Inferior parietal cortex (tissue), 1 donor: Measurements from ENCODE around the gene MMD2.

ENCODE experiments used
- DNase-seq: peaks from one replicate; pipeline ENCODE4 v3.0.0-alpha.2; 2016; ENCODE audit errors: extremely low spot score

Gene MMD2

GRCh38 chr7:4959306-4959705 is 319 bp upstream of the MMD2 start:
- no peak for DNase-seq

DNA sequence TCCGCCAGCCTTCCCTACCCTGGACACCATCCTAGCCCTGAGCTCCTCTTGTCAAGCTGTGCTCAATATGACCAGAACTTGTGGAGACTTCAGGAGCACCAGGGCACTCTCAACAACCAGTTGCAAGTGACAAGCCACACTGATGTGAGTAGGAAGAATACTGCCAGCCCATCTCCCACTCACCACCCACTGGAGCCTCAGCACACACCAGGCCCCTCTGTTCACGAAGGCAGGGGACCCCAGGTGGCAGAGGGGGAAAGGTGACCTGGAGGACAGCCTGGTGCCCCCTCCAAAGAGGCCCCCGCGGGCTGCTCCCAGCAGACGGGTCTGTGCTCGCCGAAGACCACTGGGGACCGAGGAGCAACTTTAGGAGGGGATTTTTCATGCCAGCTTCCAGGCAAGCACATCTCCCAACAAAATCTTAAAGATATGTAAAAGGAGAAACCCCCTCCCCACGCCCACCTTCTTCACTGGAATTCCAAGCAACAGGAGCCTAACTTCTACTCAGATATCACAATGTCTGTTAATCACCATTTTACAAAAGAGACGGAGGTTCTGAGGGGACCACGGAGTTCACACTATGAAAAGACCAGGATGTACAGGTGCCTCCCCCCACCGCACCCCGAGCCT is 1.0 kb downstream of the MMD2 start:
- no peak for DNase-seq

DNA sequence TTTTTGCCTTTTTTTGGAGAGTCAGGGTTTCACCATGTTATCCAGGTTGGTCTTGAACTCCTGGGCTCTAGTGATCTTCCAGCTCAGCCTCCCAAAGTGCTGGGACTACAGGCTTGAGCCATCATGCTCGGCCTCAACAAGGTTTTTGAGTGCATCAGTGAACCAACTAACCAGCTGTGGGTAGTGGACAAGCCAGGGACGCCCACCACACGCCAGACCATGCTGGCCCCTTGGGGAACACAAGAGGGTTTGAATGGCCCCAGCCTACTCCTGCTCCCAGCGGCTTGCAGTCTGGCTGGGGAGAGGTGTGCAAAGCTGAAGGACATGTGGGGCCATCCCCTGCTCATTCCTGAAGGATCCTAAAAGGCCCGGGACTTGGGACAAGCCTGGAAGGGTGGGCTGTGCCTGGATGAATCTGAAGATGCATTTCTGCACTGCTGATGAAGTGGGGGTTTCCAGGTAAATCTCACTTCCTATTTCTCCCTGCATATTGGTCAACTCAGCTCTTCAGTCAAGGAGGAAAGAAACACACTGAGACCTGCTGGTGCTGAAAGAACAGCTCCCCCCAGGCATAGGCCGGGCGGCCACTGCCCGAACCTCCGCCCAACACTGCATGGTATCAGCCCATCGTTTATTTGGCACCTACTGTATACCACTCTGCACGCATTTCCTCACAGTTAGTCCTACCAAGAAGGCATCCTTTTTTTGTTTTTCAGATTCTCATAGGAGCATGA is 6.9 kb downstream of the MMD2 start:
- DNase-seq: no peak

DNA sequence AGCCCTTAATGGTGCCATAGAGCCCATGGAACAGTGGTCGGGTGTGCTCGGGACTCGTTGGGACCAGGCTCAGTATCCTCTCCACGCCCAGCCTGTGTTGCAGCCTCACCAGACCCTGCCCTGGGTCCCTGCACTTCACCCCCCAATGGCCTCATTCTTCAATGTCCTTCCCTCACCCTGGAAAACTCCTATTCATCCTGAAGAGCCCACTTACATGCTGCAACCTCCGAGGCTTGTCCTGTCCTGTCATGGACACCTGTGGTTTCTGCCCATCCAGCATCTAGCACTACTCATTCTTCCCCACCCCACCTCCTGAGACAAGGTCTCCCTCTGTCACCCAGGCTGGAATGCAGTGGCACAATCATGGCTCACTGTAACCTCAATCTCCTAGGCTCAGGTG is 7.7 kb downstream of the MMD2 start:
- no peak for DNase-seq

DNA sequence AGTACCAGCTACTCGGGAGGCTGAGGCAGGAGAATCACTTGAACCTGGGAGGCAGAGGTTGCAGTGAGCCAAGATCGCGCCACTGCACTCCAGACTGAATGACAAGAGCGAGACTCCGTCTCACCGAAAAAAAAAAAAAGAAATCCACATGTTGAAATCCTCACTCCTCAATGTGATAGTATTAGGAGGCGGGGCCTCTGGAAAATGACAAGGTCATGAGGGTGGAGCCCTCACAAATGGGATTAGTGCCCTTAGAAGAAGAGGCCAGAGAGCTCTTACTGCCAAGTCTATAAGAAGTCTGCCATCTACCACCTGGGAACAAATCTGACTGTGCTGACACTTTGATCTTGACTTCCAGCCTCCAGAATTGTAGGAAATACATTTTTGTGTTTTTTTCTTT is 10.6 kb downstream of the MMD2 start:
- no peak for DNase-seq

DNA sequence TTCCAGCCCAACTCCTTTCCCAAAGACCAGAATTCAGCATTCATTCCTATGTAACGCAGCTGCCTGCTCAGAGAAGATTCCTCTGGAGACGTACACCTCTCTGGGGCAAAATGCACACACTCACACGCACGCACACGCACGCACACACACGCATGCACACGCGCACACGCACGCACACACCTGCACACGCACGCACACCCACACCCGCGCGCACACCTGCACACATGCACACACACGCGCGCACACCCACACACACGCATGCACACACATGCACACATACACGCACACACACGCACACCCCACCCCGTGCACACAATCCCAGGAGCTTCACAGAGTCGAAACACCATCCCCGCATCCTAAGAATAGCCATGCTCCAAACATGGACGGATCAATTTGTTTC is 13.0 kb downstream of the MMD2 start:
- no peak for DNase-seq

DNA sequence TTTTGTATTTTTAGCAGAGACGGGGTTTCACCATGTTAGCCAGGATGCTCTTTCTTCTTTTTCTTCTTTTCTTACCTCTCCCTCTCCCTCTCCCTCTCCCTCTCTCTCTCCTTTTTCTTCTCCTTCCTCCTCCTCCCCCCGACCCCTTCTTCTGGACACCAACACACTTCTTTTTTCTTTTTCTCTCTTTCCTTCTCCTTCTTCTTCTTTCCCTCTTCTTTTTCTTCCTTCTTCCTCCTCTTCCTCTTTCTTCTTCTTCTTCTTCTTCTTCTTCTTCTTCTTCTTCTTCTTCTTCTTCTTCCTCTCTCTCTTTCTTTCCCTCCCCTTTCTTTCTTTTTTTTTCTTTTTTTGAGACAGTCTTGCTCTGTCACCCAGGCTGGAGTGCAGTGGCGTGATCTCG is 14.0 kb downstream of the MMD2 start:
- DNase-seq: no peak

GRCh38 chr7:4943297-4943696 is 15.7 kb downstream of the MMD2 start:
- no peak for DNase-seq

GRCh38 chr7:4939971-4940728 is 18.8 kb downstream of the MMD2 start:
- peak; percentile 47 for DNase-seq

DNA sequence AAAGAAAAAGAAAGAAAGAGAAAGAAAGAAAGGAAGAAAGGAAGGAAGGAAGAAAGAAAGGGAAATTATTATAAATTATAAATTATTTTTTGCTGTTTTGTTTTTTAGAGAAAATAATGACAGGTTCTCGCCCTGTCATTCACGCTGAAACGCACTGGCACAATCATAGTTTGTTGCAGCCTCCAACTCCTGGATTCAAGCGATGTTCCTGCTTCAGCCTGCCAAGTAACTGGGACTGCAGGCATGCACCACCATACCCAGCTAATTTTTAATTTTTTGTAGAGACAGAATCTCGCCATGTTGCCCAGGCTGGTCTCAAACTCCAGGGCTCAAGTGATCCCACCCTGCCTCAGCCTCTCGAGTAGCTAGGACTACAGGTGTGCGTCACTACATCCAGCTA is 21.6 kb downstream of the MMD2 start:
- DNase-seq: no peak

GRCh38 chr7:4934419-4935025 is 24.5 kb downstream of the MMD2 start:
- no peak for DNase-seq

DNA sequence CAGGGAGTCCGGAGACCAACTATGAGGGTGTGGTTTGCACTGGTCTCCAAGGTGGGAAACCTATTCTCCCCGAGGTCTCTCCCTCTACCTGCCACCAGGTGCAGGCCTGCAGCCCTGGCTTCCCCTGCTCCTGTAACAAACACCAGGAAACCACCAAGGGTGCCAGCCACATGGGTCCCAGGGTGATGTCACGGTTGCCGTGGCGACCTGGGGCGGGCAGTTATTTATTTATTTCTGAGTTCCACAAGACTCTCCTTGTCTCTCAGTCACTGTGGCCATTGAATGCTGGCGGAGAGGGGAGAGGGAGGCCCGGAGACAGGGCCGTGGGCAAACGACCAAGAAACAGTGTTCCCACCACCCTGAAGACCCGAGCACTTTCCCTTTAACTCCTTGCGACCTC is 27.0 kb downstream of the MMD2 start:
- peak; percentile 84 for DNase-seq

DNA sequence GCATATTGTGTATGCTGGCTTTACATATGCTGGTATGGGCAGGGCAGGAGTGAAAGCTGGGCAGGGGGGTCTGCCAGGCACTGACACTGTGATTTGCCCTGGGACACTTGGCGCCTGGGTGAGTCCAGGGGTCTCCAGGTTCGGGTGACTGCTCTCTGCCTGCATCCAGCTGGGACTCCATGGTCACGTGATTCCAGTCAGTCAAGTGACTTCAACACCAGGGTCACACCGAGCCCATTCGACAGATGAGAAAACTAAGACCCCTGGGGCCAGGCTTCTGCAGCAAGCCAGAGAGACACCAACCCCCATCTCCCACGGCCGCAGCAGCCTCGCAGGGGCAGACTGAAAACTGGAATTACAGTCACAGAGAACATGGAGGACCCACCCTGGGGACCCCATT is 30.0 kb downstream of the MMD2 start:
- no peak for DNase-seq

DNA sequence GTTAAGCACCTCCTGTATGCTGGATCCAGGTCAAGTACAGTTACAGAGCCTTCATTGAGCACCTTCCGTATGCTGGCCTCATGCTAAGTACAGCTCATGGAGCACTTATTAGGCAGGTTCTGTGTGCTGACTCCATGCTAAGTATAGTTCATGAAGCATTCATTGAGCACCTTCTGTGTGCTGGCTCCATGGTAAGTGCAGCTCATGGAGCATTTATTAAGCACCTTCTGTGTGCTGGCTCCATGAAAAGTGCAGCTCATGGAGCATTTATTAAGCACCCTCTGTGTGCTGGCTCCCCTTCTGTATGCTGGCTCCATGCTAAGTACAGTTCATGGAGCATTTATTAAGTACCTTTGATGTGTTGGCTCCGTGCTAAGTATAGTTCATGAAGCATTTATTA is 30.5 kb downstream of the MMD2 start:
- no peak for DNase-seq

DNA sequence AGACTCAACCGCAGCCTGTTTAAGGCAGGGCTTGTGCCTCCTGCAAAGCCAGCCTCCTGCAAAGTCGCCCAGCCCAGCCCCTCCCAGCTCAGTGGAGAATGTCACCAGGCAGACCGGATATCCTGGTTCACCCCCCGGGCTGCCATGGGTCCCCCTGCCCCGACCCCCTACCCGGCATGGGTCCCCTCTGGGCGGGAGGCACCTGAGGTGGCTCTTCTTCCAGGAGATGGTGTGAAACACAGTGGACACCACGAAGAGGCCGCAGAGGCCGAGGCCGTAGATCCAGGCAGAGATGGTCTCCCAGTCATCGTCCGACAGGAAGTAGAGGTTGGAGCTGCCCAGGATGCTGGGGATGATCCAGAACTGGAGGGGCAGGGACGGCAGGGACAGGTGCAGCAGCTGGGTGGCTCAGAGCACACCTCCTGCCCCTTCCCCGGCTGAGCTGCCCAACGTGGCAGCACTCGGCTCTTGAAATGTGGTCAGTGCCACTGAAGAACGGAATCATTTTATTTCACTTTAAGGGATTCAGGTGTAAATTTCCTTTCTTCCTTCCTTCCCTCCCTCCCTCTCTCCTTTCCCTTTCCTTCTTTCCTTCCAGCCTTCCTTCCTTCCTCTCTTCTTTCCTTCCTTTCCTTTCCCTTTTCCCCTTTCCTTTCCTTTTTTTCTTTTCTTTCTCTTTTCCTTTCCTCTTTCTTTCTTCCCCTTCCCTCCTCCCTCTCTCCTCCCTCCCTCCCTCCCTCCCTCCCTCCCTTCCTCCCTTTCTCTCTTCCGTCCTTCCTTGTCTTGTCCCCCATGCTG is 38.8 kb downstream of the MMD2 start:
- DNase-seq: no peak

DNA sequence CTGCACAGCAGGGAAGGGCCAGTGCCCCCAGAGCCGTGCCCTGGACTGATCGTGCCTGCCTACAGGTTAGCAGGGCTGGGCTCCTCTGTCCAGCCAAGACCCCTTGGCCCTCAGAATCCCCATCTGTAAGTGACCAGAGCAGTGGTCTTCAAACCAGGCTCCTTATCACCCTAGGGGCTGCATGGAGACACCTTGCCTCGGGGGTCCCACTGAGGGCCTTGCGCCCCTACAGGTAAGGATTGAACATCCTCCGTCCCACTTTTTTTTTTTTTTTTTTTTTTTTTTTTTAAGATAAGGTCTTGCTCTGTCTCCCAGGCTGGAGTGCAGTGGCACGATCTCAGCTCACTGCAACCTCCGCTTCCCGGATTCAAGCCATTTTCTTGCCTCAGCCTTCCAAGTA is 42.9 kb downstream of the MMD2 start:
- DNase-seq: no peak

- no peak for DNase-seq
Measured at GRCh38 chr7:4911111-4911828, 47.7 kb downstream of the MMD2 start.

- no peak for DNase-seq
Measured at GRCh38 chr7:4906682-4907081, 52.3 kb downstream of the MMD2 start.

- DNase-seq: no peak
Measured at GRCh38 chr7:4905171-4905570, 53.8 kb downstream of the MMD2 start.

DNA sequence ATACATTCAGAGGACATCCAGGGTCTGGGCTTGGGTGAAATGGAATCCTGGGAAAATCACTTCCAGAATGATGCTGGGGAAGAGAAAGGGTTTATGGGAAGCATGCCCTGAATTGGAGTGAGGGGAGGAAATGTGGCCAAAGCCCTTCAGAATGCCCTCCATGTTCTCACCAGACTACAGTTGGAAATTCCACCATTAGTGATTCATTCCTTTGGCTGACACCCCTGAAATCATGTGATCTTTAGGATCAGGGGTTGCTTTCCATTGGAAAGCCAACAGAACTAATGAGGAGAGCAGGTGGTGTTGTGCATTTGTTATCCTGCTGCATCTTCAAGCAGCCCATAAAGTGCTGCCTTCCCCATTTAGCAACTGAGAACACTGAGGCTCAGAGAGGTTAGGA is 54.6 kb downstream of the MMD2 start:
- DNase-seq: no peak

GRCh38 chr7:4895766-4896165 is 63.2 kb downstream of the MMD2 start:
- no peak for DNase-seq
